ENCODE measurements around the gene PILRB. TPM values are rescaled to one million over a fixed set of nuclear protein-coding genes. Genes with fewer than 3 reads are reported as not detected.

PILRB gene
- total RNA-seq: 6.9 and 10.9 TPM in 2 replicates

GRCh38 chr7:100358027-100358856 lies at the start of gene PILRB:
TSS of gene PILRB (plus strand) at chr7:100358117. CDS start at chr7:100358303, 186 bp downstream.

GRCh38 chr7:100373261-100373831 lies 15.4 kb downstream of the PILRB start, which contains the start of gene PILRA:
TSS of gene PILRA (plus strand) at chr7:100373487. CDS start at chr7:100373657, 170 bp downstream.

Other genes with a start within 250 kb of the PILRB start
- 59.5 and 65.9 TPM in 2 replicates for gene TAF6, start 238.8 kb upstream of the PILRB start, total RNA-seq
- 10.3 and 11.2 TPM in 2 replicates for gene CNPY4, start 238.5 kb upstream of the PILRB start, total RNA-seq
- gene MBLAC1, start 231.2 kb upstream of the PILRB start, total RNA-seq: 1.2 and 1.8 TPM in 2 replicates
- gene LAMTOR4, start 209.2 kb upstream of the PILRB start, total RNA-seq: 135 and 222 TPM in 2 replicates
- 8.4 and 9.6 TPM in 2 replicates for gene TRAPPC14, start 199.4 kb upstream of the PILRB start, total RNA-seq
- gene GAL3ST4, start 189.5 kb upstream of the PILRB start, total RNA-seq: 3.0 and 3.5 TPM in 2 replicates
- gene GPC2, start 180.7 kb upstream of the PILRB start, total RNA-seq: 0.30 and 1.1 TPM in 2 replicates
- 0.04 TPM in 1 of 2 replicates, not detected in the other for gene STAG3, start 180.2 kb upstream of the PILRB start, total RNA-seq
- not detected in 2 replicates for gene PVRIG, start 138.2 kb upstream of the PILRB start, total RNA-seq
- not detected in 2 replicates for gene SPDYE3, start 50.4 kb upstream of the PILRB start, total RNA-seq
- gene PILRA, start 15.4 kb downstream of the PILRB start, total RNA-seq: not detected in 2 replicates
- 0.86 and 2.2 TPM in 2 replicates for gene ZCWPW1, start 70.6 kb downstream of the PILRB start, total RNA-seq
- gene MEPCE, start 71.7 kb downstream of the PILRB start, total RNA-seq: 21.2 and 23.7 TPM in 2 replicates
- 46.5 and 70.1 TPM in 2 replicates for gene PPP1R35, start 78.4 kb downstream of the PILRB start, total RNA-seq
- not detected in 2 replicates for gene SPACDR, start 106.1 kb downstream of the PILRB start, total RNA-seq
- 33.3 and 36.0 TPM in 2 replicates for gene TSC22D4, start 121.1 kb downstream of the PILRB start, total RNA-seq
- 4.3 and 4.8 TPM in 2 replicates for gene NYAP1, start 125.8 kb downstream of the PILRB start, total RNA-seq
- 4.5 and 13.3 TPM in 2 replicates for gene AGFG2, start 181.1 kb downstream of the PILRB start, total RNA-seq
- not detected in 2 replicates for gene SAP25, start 215.8 kb downstream of the PILRB start, total RNA-seq
- 21.2 and 26.6 TPM in 2 replicates for gene LRCH4, start 228.0 kb downstream of the PILRB start, total RNA-seq
- gene FBXO24, start 228.2 kb downstream of the PILRB start, total RNA-seq: 0.65 and 0.70 TPM in 2 replicates
- gene PCOLCE, start 244.2 kb downstream of the PILRB start, total RNA-seq: 1.5 and 5.0 TPM in 2 replicates

All from hair follicular keratinocyte (primary cell).